ENCODE results near the gene NFIC.

Gene NFIC

GRCh38 chr19:3360421-3361383, 5.7 kb upstream of the NFIC start:
- Histone ChIP-seq H3K27ac (peak overlapping the region; percentile 94 to 100), H3K4me3 (peak overlapping the region; percentile 99)
- TF ChIP-seq CTCF (IDR thresholded peaks at IDR 0.05): no peak
- DNase-seq (ENCODE audit: low spot score): peak; percentile 86

- DNase-seq (ENCODE audit: low spot score): no peak
- peak overlapping the region; percentile 94 to 100 for H3K27ac ChIP-seq
- no peak for TF ChIP-seq CTCF (IDR thresholded peaks at IDR 0.05)
- H3K4me3 ChIP-seq: peak overlapping the region; percentile 99
These were observed 4.8 kb upstream of the NFIC start for GRCh38 chr19:3361384-3362216.

DNA sequence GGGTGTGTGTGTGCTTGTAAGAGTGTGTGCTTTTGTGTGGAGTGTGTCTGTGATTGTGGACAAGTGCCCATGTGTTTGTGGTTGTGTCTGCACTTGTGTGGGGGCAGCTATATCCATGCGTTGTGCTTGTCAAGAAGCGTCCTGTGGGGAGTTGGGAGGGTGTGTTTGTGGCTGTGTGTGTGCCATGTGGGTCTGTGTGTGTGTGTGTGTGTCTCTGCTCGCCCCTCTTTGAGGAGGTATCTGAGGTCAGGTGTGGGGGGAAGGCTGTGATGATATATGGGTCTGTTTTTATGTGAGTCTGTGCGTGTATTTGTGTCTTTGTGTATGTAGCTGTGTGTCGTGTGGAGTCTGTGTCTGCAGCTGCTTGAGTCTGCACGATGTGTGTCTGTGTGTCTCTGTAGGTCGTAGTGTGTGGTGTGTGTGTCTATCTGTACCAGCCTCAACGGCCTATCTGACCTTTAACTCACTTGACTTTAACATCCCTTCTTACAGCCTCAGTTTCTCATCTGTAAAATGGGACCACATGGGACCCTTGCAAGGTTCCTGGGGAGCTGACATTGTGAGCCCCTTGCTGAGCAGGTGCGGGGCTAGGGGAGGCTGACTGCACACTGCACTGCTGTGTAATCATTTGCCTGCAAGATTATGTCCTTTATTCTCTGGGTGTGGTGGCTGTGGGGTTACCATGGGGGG, 4.0 kb upstream of the NFIC start:
- DNase-seq (ENCODE audit: low spot score): no peak
- peak overlapping the region; percentile 94 to 100 for H3K27ac ChIP-seq
- TF ChIP-seq CTCF (IDR thresholded peaks at IDR 0.05): no peak
- peak overlapping the region; percentile 99 for H3K4me3 ChIP-seq

DNA sequence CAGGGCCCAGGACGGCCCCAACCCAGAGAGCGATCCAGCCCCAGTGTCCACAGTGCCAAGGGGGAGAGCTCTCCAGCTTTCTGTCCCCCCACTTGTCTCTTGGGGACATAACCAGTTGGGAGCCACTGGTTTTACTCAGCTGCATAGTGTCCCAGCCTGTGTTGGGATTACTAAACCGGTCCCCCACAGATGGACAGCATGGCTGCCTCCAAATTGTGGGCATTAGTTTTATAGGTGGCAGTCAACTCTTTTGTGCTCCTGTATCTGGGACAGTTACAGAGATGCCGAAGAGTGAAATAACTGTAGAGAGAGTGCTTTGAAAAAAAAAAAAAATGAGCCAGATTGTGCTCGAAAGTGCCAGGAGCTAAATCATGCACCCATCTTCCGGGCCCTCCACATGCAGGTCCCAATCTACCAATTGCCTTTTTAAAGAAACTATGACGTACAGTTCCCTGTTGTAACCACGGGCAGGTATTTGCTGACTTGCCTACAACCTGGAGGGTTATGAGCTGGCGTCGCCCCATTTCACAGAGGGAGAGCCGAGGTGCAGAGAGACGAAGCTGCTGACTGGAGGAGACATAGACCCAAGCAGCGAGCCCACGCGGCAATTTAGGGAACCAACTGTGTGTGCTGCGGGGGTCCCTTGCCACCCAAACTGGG, 2.4 kb upstream of the NFIC start:
- Histone ChIP-seq H3K4me3 (no peak overlapping the region), H3K27ac (peak overlapping the region in 1 of 2 donors; percentile 100)
- no peak for DNase-seq (ENCODE audit: low spot score)
- TF ChIP-seq CTCF (IDR thresholded peaks at IDR 0.05): no peak

GRCh38 chr19:3364501-3364858, 1.9 kb upstream of the NFIC start:
- no peak overlapping the region for H3K4me3 ChIP-seq
- no peak for DNase-seq (ENCODE audit: low spot score)
- no peak for TF ChIP-seq CTCF (IDR thresholded peaks at IDR 0.05)
- peak overlapping the region in 1 of 2 donors; percentile 100 for H3K27ac ChIP-seq

- H3K27ac ChIP-seq: peak overlapping the region; percentile 99 to 100
- TF ChIP-seq CTCF (IDR thresholded peaks at IDR 0.05): no peak
- DNase-seq (ENCODE audit: low spot score): peak; percentile 86
These were observed 1.1 kb upstream of the NFIC start for GRCh38 chr19:3365093-3365835.

More at GRCh38 chr19:3365093-3365835, 1.1 kb upstream of the NFIC start:
- H3K4me3 ChIP-seq: peak overlapping the region; percentile 98
